NCI-H510A treated with DMSO at 0.1 percent for 48 hours (cell line): Measurements from ENCODE around the gene NPDC1.
A peak's percentile ranks its signal among the peaks of the same experiment; 100 is the strongest.

Experiments
- DNase-seq: peaks from one replicate; lab custom pipeline; 2025; lab: John Stamatoyannopoulos, UW

Gene NPDC1

GRCh38 chr9:137055385-137056364, 9.7 kb upstream of the NPDC1 start:
- DNase-seq = no peak

GRCh38 chr9:137054932-137055384, 9.0 kb upstream of the NPDC1 start:
- DNase-seq = no peak

DNA sequence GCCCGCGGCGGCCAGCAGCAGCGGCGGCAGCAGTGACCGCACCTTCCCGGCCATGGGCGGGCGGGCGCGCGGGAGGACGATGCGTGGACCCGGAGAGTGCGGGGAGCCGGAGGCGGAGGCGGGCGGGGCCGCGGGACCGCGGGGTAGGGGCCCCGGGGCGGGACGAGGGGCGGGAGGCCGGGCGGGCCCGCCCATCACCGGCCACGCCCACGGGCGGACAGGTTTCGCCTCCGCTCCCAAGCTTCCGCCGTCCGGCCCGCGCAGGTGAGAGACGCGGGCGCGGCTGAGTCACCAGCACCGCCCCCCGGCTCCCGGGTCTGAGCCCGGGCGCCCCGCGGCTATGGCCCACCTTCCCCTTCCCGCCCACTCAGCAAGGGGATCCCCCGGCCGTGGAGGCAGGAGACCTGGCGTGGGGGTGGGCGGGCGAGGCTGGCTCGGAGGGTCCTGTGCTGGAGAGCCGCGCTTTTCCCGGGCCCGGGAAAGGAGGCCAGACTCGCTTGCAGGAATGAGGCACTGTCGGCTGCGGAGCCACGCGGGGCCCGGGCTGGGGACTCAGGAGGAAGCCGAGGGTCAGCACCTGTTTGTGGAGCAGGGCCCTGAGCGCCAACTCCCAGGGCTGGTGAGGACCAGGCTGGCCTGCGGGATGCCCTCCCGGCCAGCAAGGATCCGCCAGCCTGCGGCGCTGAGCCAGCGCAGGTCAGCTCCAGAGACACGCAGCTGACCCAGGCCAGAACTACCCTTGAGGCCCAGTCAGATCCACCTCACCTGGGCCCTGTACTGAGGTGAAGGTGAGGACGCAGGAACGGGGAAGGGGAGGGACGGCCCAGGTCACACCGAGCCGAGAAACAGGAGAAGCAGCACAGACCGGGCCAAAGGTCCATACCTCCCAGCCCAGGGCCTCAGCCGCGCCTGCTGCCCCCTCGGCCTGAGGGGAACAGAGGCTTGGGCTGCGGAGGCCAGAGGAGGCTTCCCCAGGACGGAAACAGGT, 8.3 kb upstream of the NPDC1 start, which contains the start of gene ENTPD2:
Gene ENTPD2 (minus strand): TSS at position 118 of the 988 bp plus-strand sequence. CDS start 64 bp downstream, at position 54.
- peak; percentile 42 for DNase-seq

- no peak for DNase-seq
Observed at GRCh38 chr9:137052998-137053943, 7.3 kb upstream of the NPDC1 start.

DNA sequence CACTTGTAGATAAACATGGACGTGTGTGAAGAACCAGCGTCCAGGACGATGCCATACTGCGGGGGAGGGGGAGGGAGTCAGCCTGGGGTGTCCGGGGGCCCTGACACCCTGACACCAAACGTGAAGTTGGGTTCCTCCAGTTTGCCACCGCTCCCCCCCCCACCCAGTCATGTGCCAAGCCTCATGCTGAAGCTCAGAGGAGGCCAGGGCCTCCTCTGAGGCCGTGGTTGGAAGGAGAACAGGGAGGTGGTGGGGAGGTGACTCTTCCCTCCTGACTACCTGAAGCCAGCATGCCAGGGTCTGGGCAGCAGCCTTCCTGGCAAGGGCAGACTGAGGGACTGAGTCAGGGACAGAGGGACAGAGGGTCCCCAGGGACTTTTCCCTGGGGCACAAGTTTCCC, 6.3 kb upstream of the NPDC1 start:
- no peak for DNase-seq

GRCh38 chr9:137051145-137051724, 5.3 kb upstream of the NPDC1 start:
- no peak for DNase-seq

- no peak for DNase-seq
Observed at GRCh38 chr9:137050570-137050969, 4.6 kb upstream of the NPDC1 start.

DNA sequence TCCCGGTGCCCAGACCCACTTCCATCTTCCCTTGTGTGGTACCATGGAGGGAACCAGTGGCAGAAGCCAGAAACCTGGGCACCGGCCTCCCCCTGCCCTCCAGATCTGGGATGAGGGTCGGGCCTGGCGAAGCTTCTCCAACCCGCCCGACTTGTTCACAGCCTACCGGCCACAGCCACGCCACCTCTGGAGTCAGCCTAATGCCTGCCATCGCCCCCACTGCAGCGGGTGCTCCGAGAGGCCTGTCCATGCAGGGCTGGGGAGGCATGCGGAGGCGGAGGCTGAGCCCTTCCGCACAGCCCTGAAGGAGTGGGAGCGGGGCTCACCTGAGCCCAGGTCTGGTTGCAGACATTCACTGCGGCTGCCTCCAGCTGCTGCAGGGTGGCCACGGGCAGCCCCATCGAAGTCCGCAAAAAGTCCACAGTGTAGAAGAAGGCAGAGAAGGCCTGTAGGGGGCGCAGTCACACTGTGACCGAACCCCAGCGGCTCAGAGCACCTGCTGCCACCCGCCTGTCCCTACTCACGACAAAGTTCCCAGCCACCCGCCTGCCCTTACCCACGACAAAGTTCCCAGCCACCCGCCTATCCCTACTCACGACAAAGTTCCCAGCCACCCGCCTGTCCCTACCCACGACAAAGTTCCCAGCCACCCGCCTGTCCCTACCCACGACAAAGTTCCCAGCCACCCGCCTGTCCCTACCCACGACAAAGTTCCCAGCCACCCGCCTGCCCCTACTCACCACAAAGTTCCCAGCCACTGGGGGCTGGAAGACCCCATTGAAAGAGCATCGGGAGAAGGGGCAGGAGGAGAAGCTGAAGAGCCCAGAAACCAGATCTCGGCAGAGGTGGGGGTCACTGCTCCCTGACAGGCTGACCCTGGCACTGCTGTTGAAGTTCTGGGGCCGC, 3.8 kb upstream of the NPDC1 start:
- DNase-seq = peak; percentile 83

GRCh38 chr9:137048655-137049543, 2.9 kb upstream of the NPDC1 start:
- no peak for DNase-seq

GRCh38 chr9:137045294-137046087, 486 bp downstream of the NPDC1 start:
- no peak for DNase-seq

GRCh38 chr9:137044502-137045177, 1.3 kb downstream of the NPDC1 start:
- peak; percentile 84 for DNase-seq

- no peak for DNase-seq
Observed at GRCh38 chr9:137044037-137044436, 1.9 kb downstream of the NPDC1 start.

GRCh38 chr9:137042751-137043727, 2.9 kb downstream of the NPDC1 start:
- no peak for DNase-seq

DNA sequence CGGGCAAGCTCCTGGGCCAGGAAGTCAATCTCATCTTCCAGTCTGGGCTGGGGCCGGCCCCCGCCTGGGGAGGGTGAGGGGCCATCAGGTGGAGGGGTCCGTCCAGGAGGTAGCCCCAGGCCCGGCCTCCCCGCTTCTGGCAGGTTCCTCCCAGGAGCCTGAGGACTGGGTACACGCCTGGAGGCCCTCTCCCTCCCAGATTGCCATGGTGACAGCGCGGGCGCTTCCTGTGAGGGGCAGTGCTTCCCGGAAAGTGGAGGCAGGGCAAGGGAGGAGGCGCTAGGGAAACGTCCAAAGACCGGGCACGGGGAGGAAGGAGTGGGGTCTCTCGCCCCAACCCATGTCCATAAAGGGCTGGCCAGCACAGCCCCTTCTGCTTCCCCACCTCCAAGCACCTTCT, 4.9 kb downstream of the NPDC1 start:
- DNase-seq = no peak

DNA sequence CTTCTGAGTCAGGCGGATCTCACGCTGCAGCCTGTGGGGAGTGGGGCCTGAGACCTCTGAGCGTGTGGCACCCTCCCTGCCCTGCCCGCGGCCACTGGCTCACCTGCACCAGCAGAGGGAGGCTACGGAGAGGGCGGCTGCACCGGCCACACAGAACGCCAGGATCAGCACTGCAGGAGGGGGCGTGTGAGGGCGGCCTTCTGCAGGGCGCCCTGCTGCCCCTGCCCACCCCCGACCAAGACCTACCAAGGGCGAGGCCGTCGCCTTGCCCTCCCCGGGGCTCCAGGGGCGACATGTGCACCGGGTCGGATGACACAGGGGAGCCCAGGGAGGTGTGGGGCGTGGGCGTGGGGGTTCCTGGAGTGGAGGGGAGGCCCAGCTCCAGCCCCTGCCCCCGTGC, 5.4 kb downstream of the NPDC1 start:
- DNase-seq = no peak
